ENCODE data around the gene HAPLN3. TPM values are rescaled to one million over a fixed set of nuclear protein-coding genes. Genes with fewer than 3 reads are reported as not detected.

The HAPLN3 gene
- total RNA-seq, 1 experiment from 2014 or later, result 168 TPM

GRCh38 chr15:88871313-88871712, 24.0 kb downstream of the HAPLN3 start:
- Histone ChIP-seq H3K9me3 (ENCODE audit: control insufficient read depth, insufficient read depth, low read depth, low read length) (no peaks in the 10 kb centered on the region), H3K36me3 (ENCODE audit: control insufficient read depth, insufficient read depth, low read length) (no peaks in the 10 kb centered on the region), H3K4me3 (ENCODE audit: low read depth in 2 of 2, low read length in 2 of 2) (no peak overlapping the region), H3K4me1 (ENCODE audit: control insufficient read depth, insufficient read depth, low read length) (peaks cover 7% of the 10 kb centered on the region; the same call in 1 of the 2 replicates), H3K27ac (ENCODE audit: low read length) (no peak overlapping the region), H3K27me3 (ENCODE audit: control insufficient read depth, insufficient read depth, low read length) (no peaks in the 10 kb centered on the region)
- DNase-seq (ENCODE audit: low read depth, low spot score) (no peak), ATAC-seq (no peak)
- POLR2A ChIA-PET, result interaction anchor here (0.6 kb wide), 2 partner anchors 8 to 159 kb away, joined by 3 read pairs; no protein-coding TSS in a partner anchor
- TF ChIP-seq CTCF (IDR thresholded peaks at IDR 0.05), result no peak
- TF ChIP-seq REST (IDR thresholded peaks at IDR 0.05; ENCODE audit: insufficient read depth in 1 of 2, low read depth in 2 of 2, low read length in 1 of 2), result no peak
- no peak for TF ChIP-seq TCF7L2 (IDR thresholded peaks at IDR 0.05; ENCODE audit: low read depth, low read length)
- TF ChIP-seq POLR2AphosphoS5 (IDR thresholded peaks at IDR 0.05; ENCODE audit: low read depth, low read length), result no peak
- no peak for TF ChIP-seq SIN3A (IDR thresholded peaks at IDR 0.05; ENCODE audit: borderline replicate concordance, insufficient read depth, low read depth, low read length)
- in situ Hi-C loops (cut with HindIII; ENCODE audit: low pct_unique_long_range_greater_than_20kb, low sequenced_read_pairs), result no loop called here
- CTCF ChIA-PET, result no interaction called here
- intact Hi-C loops (cut with micrococcal nuclease; ENCODE audit: unreplicated experiment), result no loop called here
- no TSS peak for BruUV-seq (replicated peaks)

- ChIA-PET CTCF (no interaction called here), POLR2A (interaction anchor here (0.6 kb wide), 2 partner anchors 63 to 94 kb away, joined by 3 to 6 read pairs; partner anchors contain the start of gene ACAN)
- Histone ChIP-seq H3K36me3 (ENCODE audit: control insufficient read depth, insufficient read depth, low read length) (no peaks in the 10 kb centered on the region), H3K4me1 (ENCODE audit: control insufficient read depth, insufficient read depth, low read length) (no peaks in the 10 kb centered on the region), H3K9me3 (ENCODE audit: control insufficient read depth, insufficient read depth, low read depth, low read length) (no peaks in the 10 kb centered on the region), H3K27me3 (ENCODE audit: control insufficient read depth, insufficient read depth, low read length) (no peaks in the 10 kb centered on the region), H3K4me3 (ENCODE audit: low read depth in 2 of 2, low read length in 2 of 2) (no peak overlapping the region), H3K27ac (ENCODE audit: low read length) (no peak overlapping the region)
- no peak for TF ChIP-seq POLR2AphosphoS5 (IDR thresholded peaks at IDR 0.05; ENCODE audit: low read depth, low read length)
- no peak for TF ChIP-seq CTCF (IDR thresholded peaks at IDR 0.05)
- TF ChIP-seq TCF7L2 (IDR thresholded peaks at IDR 0.05; ENCODE audit: low read depth, low read length), result no peak
- TF ChIP-seq REST (IDR thresholded peaks at IDR 0.05; ENCODE audit: insufficient read depth in 1 of 2, low read depth in 2 of 2, low read length in 1 of 2), result no peak
- no peak for TF ChIP-seq SIN3A (IDR thresholded peaks at IDR 0.05; ENCODE audit: borderline replicate concordance, insufficient read depth, low read depth, low read length)
- intact Hi-C loops (cut with micrococcal nuclease; ENCODE audit: unreplicated experiment) (no loop called here), in situ Hi-C loops (cut with HindIII; ENCODE audit: low pct_unique_long_range_greater_than_20kb, low sequenced_read_pairs) (no loop called here)
- ATAC-seq (no peak), DNase-seq (ENCODE audit: low read depth, low spot score) (no peak)
- no TSS peak for BruUV-seq (replicated peaks)
These were observed 29.0 kb downstream of the HAPLN3 start for GRCh38 chr15:88866295-88866881.
